Measurements from ENCODE around the gene PHF12. TPM values are rescaled to one million over a fixed set of nuclear protein-coding genes. Genes with fewer than 3 reads are reported as not detected.

Gene PHF12
- total and polyA plus RNA-seq, 2 experiments from 2014 or later: 19.7 to 41.0 TPM

GRCh38 chr17:28940142-28940541 lies 11.2 kb downstream of the PHF12 start:
- Histone ChIP-seq H3F3A (replicated peaks; ENCODE audit: low read depth) (peaks cover 16% of the 10 kb centered on the region), H3K27ac (ENCODE audit: low read depth) (peak overlapping the region; percentile 71), H3K36me3 (ENCODE audit: insufficient read depth) (peaks cover 15% of the 10 kb centered on the region; the same call in 1 of the 2 replicates), H4K20me1 (replicated peaks; ENCODE audit: insufficient read depth) (peaks cover 72% of the 10 kb centered on the region), H3K4me2 (no peak overlapping the region; the same call in 1 of the 2 replicates), H3K27me3 (ENCODE audit: insufficient read depth) (no peaks in the 10 kb centered on the region), H3K4me3 (no peak overlapping the region), H3K9me2 (ENCODE audit: insufficient read depth) (no peaks in the 10 kb centered on the region), H3K4me1 (ENCODE audit: insufficient read depth) (peaks cover 55% of the 10 kb centered on the region), H2AFZ (no peak overlapping the region), H3K79me2 (replicated peaks; ENCODE audit: insufficient read depth) (peaks cover 100% of the 10 kb centered on the region)
- TF ChIP-seq CREB1 (CRISPR knock-in tag; IDR thresholded peaks at IDR 0.05; ENCODE audit: low read depth): no peak
- peaks cover 59% of the 10 kb centered on the region for H3K4me1 Mint-ChIP-seq
- H3K4me3 Mint-ChIP-seq: no peak overlapping the region
- H3K9me3 Mint-ChIP-seq: no peaks in the 10 kb centered on the region
- DNase-seq (ENCODE audit: low spot score) (no peak), ATAC-seq (no peak)
- no peak overlapping the region for H3K27ac Mint-ChIP-seq
- H3K27me3 Mint-ChIP-seq (ENCODE audit: insufficient read depth, low read depth, poor library complexity): no peaks in the 10 kb centered on the region
- H3K36me3 Mint-ChIP-seq (ENCODE audit: low read depth): peaks cover 30% of the 10 kb centered on the region

- Mint-ChIP-seq H3K4me1 (peaks cover 58% of the 10 kb centered on the region), H3K27ac (peak overlapping the region; percentile 9; the same call in 1 of the 2 replicates), H3K27me3 (ENCODE audit: insufficient read depth, low read depth, poor library complexity) (no peaks in the 10 kb centered on the region), H3K4me3 (no peak overlapping the region), H3K36me3 (ENCODE audit: low read depth) (peaks cover 25% of the 10 kb centered on the region), H3K9me3 (no peaks in the 10 kb centered on the region)
- Histone ChIP-seq H3K27me3 (ENCODE audit: insufficient read depth) (no peaks in the 10 kb centered on the region), H3K36me3 (ENCODE audit: insufficient read depth) (peaks cover 9% of the 10 kb centered on the region; the same call in 1 of the 2 replicates), H4K20me1 (replicated peaks; ENCODE audit: insufficient read depth) (peaks cover 73% of the 10 kb centered on the region), H3F3A (replicated peaks; ENCODE audit: low read depth) (peaks cover 13% of the 10 kb centered on the region), H3K4me1 (ENCODE audit: insufficient read depth) (peaks cover 55% of the 10 kb centered on the region), H3K79me2 (replicated peaks; ENCODE audit: insufficient read depth) (peaks cover 100% of the 10 kb centered on the region), H3K4me3 (no peak overlapping the region), H2AFZ (no peak overlapping the region), H3K27ac (ENCODE audit: low read depth) (no peak overlapping the region), H3K4me2 (no peak overlapping the region), H3K9me2 (ENCODE audit: insufficient read depth) (no peaks in the 10 kb centered on the region)
- DNase-seq (ENCODE audit: low spot score) (no peak), ATAC-seq (no peak)
- no peak for TF ChIP-seq ZNF114 (CRISPR knock-in tag; IDR thresholded peaks at IDR 0.05)
- no peak for TF ChIP-seq CTCF (conservative IDR thresholded peaks at IDR 0.05; ENCODE audit: low read depth in 2 of 2)
- no peak for TF ChIP-seq EZH2 (IDR thresholded peaks at IDR 0.05; ENCODE audit: low read depth, unreplicated experiment)
- no peak for TF ChIP-seq ETS1 (IDR thresholded peaks at IDR 0.05)
- no peak for TF ChIP-seq CREB1 (CRISPR knock-in tag; IDR thresholded peaks at IDR 0.05; ENCODE audit: low read depth)
- no peak for TF ChIP-seq NANOG (IDR thresholded peaks at IDR 0.05; ENCODE audit: borderline replicate concordance)
- no peak for TF ChIP-seq POLR2AphosphoS5 (IDR thresholded peaks at IDR 0.05; ENCODE audit: low read depth)
Observed at GRCh38 chr17:28938552-28938951, 12.8 kb downstream of the PHF12 start.

All from GM23338 (cell line).